CD8-positive, alpha-beta memory T cell (primary cell): ENCODE measurements around the gene PACC1. TPM values are rescaled to one million over a fixed set of nuclear protein-coding genes. Genes with fewer than 3 reads are reported as not detected.

Experiments used
- CTCF ChIA-PET: fragments of 350-600 bp; sonication (Branson Sonifier 250); formaldehyde crosslinking; loops from one replicate; lab custom pipeline; 2021; ENCODE audit warnings: antibody characterized with exemption; lab: Charles Lee
- POLR2A ChIA-PET: fragments of 350-600 bp; sonication (Branson Sonifier 250); formaldehyde crosslinking; loops from one replicate; lab custom pipeline; 2021; ENCODE audit warnings: antibody characterized with exemption; lab: Charles Lee
- DNase-seq, 5 donors: peaks; one replicate each; pipeline versions ENCODE4 v3.0.0 to v3.0.0-alpha.2; 2020 to 2022; ENCODE audit warnings: mixed read lengths in 1 of 5
- H3K27ac ChIP-seq: one replicate; pipeline ENCODE4 v1.7.0; 2013; ENCODE audit warnings: low read depth, mild to moderate bottlenecking, low read length, moderate library complexity
- H3K27me3 ChIP-seq: 2 replicates; pipeline ENCODE4 v1.7.0; 2013; ENCODE audit warnings: low read length, mild to moderate bottlenecking; ENCODE audit not compliant: insufficient read depth, poor library complexity, severe bottlenecking
- H3K36me3 ChIP-seq: 2 replicates; pipeline ENCODE4 v1.7.0; 2013; ENCODE audit warnings: mild to moderate bottlenecking, low read length, moderate library complexity; ENCODE audit not compliant: insufficient read depth
- H3K4me1 ChIP-seq: 2 replicates; pipeline ENCODE4 v1.7.0; 2013; ENCODE audit warnings: mild to moderate bottlenecking, low read length, moderate library complexity; ENCODE audit not compliant: insufficient read depth
- H3K4me3 ChIP-seq: 2 replicates; pipeline ENCODE4 v1.7.0; 2013; ENCODE audit warnings: mild to moderate bottlenecking, low read length
- H3K9me3 ChIP-seq: 2 replicates; pipeline ENCODE4 v1.7.0; 2013; ENCODE audit warnings: mild to moderate bottlenecking, low read length
- H3K27ac Mint-ChIP-seq, 8 donors: one replicate each; pipeline ENCODE4 v1.8.0; 2020 to 2021; ENCODE audit warnings: mixed read lengths in 8 of 8, mild to moderate bottlenecking in 6 of 8, inconsistent platforms in 3 of 8, moderate library complexity in 3 of 8
- H3K27me3 Mint-ChIP-seq, 2 donors: one replicate each; pipeline ENCODE4 v1.8.0; 2020 to 2021; ENCODE audit warnings: mixed read lengths in 2 of 2, mild to moderate bottlenecking in 1 of 2, moderate library complexity in 1 of 2
- H3K36me3 Mint-ChIP-seq, 3 donors: one replicate each; pipeline ENCODE4 v1.8.0; 2020 to 2021; ENCODE audit warnings: mixed read lengths in 3 of 3, inconsistent platforms in 1 of 3, mild to moderate bottlenecking in 1 of 3
- H3K4me1 Mint-ChIP-seq, 3 donors: one replicate each; pipeline ENCODE4 v1.8.0; 2020 to 2021; ENCODE audit warnings: mixed read lengths in 3 of 3, inconsistent platforms in 1 of 3, mild to moderate bottlenecking in 1 of 3
- H3K4me3 Mint-ChIP-seq, 7 donors: one replicate each; pipeline ENCODE4 v1.8.0; 2020 to 2021; ENCODE audit warnings: mixed read lengths in 7 of 7, mild to moderate bottlenecking in 6 of 7, moderate library complexity in 4 of 7, inconsistent platforms in 2 of 7
- H3K9me3 Mint-ChIP-seq, 5 donors: one replicate each; pipeline ENCODE4 v1.8.0; 2020 to 2022; ENCODE audit warnings: mixed read lengths in 5 of 5, mild to moderate bottlenecking in 3 of 5, moderate library complexity in 2 of 5, inconsistent platforms in 1 of 5
- polyA plus RNA-seq: library from polyadenylated mRNA; unstranded; fragments of 300-500 nt; fragmentation: Illumina TruSeq; gene quantifications from one replicate; pipeline ENCODE4 v1.2.3, GENCODE V29; 2021
- total RNA-seq, 2 experiments: library from RNA; stranded (reverse); gene quantifications; one replicate each; pipeline ENCODE4 v1.2.3, GENCODE V29; 2021

PACC1 gene
- total and polyA plus RNA-seq, 3 experiments from 2014 or later: 15.1 to 17.8 (median 16.9) TPM

DNA sequence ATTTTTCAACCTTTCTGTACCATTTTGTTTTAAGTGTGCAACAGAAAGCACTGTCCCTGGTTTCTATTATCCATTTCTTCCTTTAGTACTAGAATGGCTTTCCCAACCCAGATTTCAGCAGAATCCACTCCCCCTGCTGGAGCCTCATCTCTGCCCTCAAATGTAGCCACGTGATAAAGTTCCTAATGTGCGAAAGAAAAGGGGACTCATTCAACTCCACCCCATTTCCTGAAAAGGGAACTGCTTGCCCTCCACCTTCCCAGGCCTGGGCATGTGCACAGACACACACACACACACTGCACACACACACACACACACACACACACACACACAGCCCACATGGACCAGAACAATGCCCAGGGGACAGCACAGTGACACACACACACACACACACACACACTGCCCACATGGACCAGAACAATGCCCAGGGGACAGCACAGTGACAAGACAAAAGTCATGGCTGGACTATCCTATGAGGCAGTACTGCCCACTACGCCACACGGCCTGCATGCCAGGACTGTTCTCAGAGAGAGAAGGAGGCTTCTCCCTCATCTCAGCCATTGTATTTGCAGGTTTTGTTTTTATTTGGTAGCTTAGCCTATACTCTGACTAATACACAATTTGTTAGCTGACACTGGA is 33.2 kb downstream of the PACC1 start:
- Mint-ChIP-seq H3K4me3 (no peak overlapping the region), H3K4me1 (peaks cover 10 to 11% (median 10%) of the 10 kb centered on the region in 3 donors)

DNA sequence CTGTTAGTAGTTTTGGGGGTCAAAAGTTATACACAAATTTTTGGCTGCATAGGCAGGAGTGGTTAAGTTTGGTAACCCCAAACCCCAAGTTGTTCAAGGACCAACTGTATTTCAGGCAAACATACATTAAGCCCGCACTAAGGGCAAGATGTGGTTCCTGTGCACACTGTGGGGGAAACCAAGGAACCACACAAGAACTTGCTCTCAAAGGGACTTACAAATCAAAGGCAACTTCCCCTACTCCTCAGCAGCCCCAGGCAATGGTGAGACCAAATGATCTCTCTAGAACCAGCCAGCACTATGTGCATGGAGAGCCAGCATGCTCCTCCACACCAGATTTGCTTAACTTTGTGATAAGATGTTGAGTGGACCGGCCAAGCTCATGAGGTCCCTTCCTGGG is 35.3 kb downstream of the PACC1 start:
- no peak for DNase-seq
- ChIA-PET CTCF (no interaction called here), POLR2A (no interaction called here)
- no peak overlapping the region for H3K4me3 Mint-ChIP-seq
- Histone ChIP-seq H3K36me3 (peaks cover 19% of the 10 kb centered on the region), H3K27ac (no peak overlapping the region), H3K4me1 (no peaks in the 10 kb centered on the region), H3K4me3 (no peak overlapping the region), H3K9me3 (no peaks in the 10 kb centered on the region), H3K27me3 (no peaks in the 10 kb centered on the region)
- H3K27me3 Mint-ChIP-seq: no peaks in the 10 kb centered on the region
- H3K27ac Mint-ChIP-seq: peak overlapping the region in 1 of 8 donors; percentile 63
- H3K36me3 Mint-ChIP-seq: peaks cover 5 to 79% (median 19%) of the 10 kb centered on the region in 3 donors
- H3K4me1 Mint-ChIP-seq: no peaks in the 10 kb centered on the region
- no peaks in the 10 kb centered on the region for H3K9me3 Mint-ChIP-seq

More for the DNA sequence above, 33.2 kb downstream of the PACC1 start:
- DNase-seq: no peak
- Mint-ChIP-seq H3K36me3 (peaks cover 5 to 88% (median 33%) of the 10 kb centered on the region in 3 donors), H3K27ac (peak overlapping the region in 5 of 8 donors; percentile 8 to 93 (median 54)), H3K9me3 (no peaks in the 10 kb centered on the region), H3K27me3 (no peaks in the 10 kb centered on the region)
- Histone ChIP-seq H3K36me3 (peaks cover 28% of the 10 kb centered on the region), H3K27ac (no peak overlapping the region), H3K9me3 (no peaks in the 10 kb centered on the region), H3K4me1 (no peaks in the 10 kb centered on the region), H3K27me3 (no peaks in the 10 kb centered on the region), H3K4me3 (no peak overlapping the region)
- POLR2A ChIA-PET: interaction anchor here (0.7 kb wide), 2 partner anchors 311 to 1531 kb away, joined by 3 to 7 read pairs; no protein-coding TSS in a partner anchor
- CTCF ChIA-PET: no interaction called here

DNA sequence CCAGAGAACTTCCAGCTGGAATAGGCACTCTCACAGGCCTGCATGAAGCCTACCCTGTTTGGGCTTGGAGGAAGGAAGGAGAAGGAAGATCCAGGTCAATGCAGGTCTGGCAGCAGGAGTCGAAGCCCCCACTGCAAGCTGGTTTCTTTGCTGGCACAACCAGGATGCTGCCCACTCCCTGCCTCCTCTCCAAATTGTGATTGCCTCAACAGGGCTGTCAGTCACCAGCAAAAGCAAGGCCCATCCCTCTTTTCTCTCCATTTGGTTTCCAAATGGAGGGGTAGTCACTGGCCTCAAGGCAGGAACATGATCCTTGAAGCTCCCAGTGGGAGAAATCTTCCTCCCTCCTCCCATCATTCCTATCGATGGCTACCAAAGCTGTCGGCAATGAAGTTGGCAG is 37.0 kb downstream of the PACC1 start:
- Histone ChIP-seq H3K27me3 (no peaks in the 10 kb centered on the region), H3K9me3 (no peaks in the 10 kb centered on the region), H3K27ac (no peak overlapping the region), H3K36me3 (peaks cover 11% of the 10 kb centered on the region), H3K4me3 (no peak overlapping the region), H3K4me1 (no peaks in the 10 kb centered on the region)
- Mint-ChIP-seq H3K27me3 (no peaks in the 10 kb centered on the region), H3K4me3 (no peak overlapping the region), H3K27ac (peak overlapping the region in 5 of 8 donors; percentile 9 to 84 (median 26)), H3K36me3 (peaks cover 13 to 76% (median 17%) of the 10 kb centered on the region in 3 donors), H3K4me1 (no peaks in the 10 kb centered on the region), H3K9me3 (no peaks in the 10 kb centered on the region)
- POLR2A ChIA-PET: no interaction called here
- CTCF ChIA-PET: no interaction called here
- DNase-seq: no peak

DNA sequence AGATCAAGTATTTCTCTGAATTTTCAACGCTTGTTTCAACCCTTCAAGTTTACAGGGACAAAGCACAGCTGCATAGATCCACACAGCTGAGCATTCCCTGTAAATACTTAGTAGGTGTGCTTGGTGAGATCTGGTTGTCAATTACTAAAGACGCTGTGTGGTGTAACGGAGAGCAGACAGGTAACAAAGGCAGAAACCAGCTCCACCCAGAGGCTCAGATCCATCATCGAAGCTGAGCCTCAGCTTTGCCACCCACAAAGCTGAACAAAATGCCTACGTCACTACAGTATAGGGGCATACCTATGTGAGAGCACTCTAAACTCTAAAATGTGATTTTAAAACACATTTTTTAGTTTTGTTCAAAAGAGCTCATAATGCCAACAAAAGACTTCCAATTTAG is 38.7 kb downstream of the PACC1 start:
- no peak overlapping the region for H3K4me3 Mint-ChIP-seq
- H3K27me3 Mint-ChIP-seq: no peaks in the 10 kb centered on the region
- ChIA-PET CTCF (interaction anchor here (0.6 to 1.4 kb wide), 2 partner anchors 13 to 79 kb away, joined by 3 to 4 read pairs; no protein-coding TSS in a partner anchor), POLR2A (no interaction called here)
- Histone ChIP-seq H3K36me3 (peaks cover 11% of the 10 kb centered on the region), H3K9me3 (no peaks in the 10 kb centered on the region), H3K4me3 (no peak overlapping the region), H3K4me1 (no peaks in the 10 kb centered on the region), H3K27ac (no peak overlapping the region), H3K27me3 (no peaks in the 10 kb centered on the region)
- peaks cover 0 to 5% (median 0%) of the 10 kb centered on the region in 3 donors for H3K4me1 Mint-ChIP-seq
- H3K36me3 Mint-ChIP-seq: peaks cover 21 to 77% (median 26%) of the 10 kb centered on the region in 3 donors
- peaks cover 0 to 5% (median 0%) of the 10 kb centered on the region in 5 donors for H3K9me3 Mint-ChIP-seq
- no peak for DNase-seq
- H3K27ac Mint-ChIP-seq: peak overlapping the region in 3 of 8 donors; percentile 24 to 62 (median 52)

DNA sequence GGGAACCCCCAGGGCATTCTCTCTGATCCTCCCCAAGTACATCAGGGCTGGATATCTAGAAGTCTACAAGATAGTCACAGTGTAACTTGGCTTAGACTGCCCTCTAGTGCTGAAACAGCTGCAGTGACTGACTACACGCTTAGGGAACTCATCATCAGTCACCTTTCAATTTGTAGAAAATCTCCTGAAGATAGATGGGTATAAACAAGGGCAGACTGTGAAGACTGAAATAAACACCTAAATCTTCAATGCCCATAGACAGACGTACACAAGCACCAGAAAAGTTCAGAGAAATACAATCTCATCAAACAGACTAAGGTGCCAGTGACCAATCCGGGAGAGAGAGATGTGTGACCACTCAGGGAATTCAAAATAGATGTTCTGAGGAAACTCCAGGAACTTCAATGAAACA is 46.6 kb downstream of the PACC1 start:
- DNase-seq: peak; percentile 13 to 64 (median 40)
- H3K9me3 Mint-ChIP-seq: peaks cover 0 to 5% (median 2%) of the 10 kb centered on the region in 5 donors
- POLR2A ChIA-PET: no interaction called here
- H3K4me1 Mint-ChIP-seq: peaks cover 0 to 11% (median 0%) of the 10 kb centered on the region in 3 donors
- H3K27me3 Mint-ChIP-seq: no peaks in the 10 kb centered on the region
- H3K27ac Mint-ChIP-seq: peak overlapping the region in 2 of 8 donors; percentile 6 to 25
- peaks cover 24 to 69% (median 29%) of the 10 kb centered on the region in 3 donors for H3K36me3 Mint-ChIP-seq
- no peaks in the 10 kb centered on the region for H3K9me3 ChIP-seq
- H3K4me3 Mint-ChIP-seq: no peak overlapping the region
- H3K27ac ChIP-seq: no peak overlapping the region
- H3K4me1 ChIP-seq: no peaks in the 10 kb centered on the region
- H3K36me3 ChIP-seq: no peaks in the 10 kb centered on the region
- no peaks in the 10 kb centered on the region for H3K27me3 ChIP-seq
- CTCF ChIA-PET: interaction anchor here (0.6 to 5.0 kb wide), 6 partner anchors 47 to 687 kb away, joined by 3 to 46 read pairs (median 6); partner anchors contain the start of gene PACC1
- H3K4me3 ChIP-seq: no peak overlapping the region

DNA sequence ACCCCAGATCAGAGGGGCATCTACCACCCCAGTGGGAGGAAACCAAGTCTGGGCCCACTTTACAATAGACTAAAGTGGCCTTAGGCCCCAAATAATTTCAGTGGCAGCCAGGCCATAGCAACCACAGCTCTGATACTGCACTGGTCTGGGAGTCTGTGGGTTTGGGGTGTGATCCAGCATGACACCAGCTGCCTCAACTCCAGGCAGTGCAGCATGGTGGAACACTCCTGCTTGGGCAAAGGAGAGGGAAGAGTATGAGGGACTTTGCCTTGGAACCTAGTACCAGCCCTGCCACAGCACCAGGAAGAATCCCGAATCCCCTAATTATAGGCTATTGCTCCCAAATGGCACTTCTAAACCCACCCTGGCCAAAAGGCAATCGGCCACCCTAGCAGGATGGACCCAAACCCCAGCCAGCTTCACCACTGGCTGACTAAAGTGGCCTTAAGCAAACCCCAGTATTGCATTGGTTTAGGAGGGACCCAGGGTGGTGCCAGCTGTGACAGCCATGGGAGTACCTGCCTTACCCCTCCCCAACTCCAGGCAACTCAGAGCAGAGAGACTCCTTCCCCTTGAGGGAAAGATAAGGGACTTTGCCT is 47.1 kb downstream of the PACC1 start:
- H3K4me3 ChIP-seq: no peak overlapping the region
- H3K27me3 ChIP-seq: no peaks in the 10 kb centered on the region
- DNase-seq: no peak
- H3K36me3 Mint-ChIP-seq: peaks cover 24 to 67% (median 24%) of the 10 kb centered on the region in 3 donors
- CTCF ChIA-PET: interaction anchor here (0.7 to 5.0 kb wide), 7 partner anchors 11 to 687 kb away, joined by 3 to 46 read pairs (median 4); partner anchors contain the start of gene PACC1
- H3K27me3 Mint-ChIP-seq: no peaks in the 10 kb centered on the region
- peaks cover 0 to 5% (median 2%) of the 10 kb centered on the region in 5 donors for H3K9me3 Mint-ChIP-seq
- no peaks in the 10 kb centered on the region for H3K36me3 ChIP-seq
- no peaks in the 10 kb centered on the region for H3K4me1 ChIP-seq
- POLR2A ChIA-PET: no interaction called here
- no peak overlapping the region for H3K4me3 Mint-ChIP-seq
- no peak overlapping the region for H3K27ac ChIP-seq
- H3K27ac Mint-ChIP-seq: peak overlapping the region in 2 of 8 donors; percentile 6 to 25
- H3K4me1 Mint-ChIP-seq: peaks cover 0 to 11% (median 0%) of the 10 kb centered on the region in 3 donors
- no peaks in the 10 kb centered on the region for H3K9me3 ChIP-seq

DNA sequence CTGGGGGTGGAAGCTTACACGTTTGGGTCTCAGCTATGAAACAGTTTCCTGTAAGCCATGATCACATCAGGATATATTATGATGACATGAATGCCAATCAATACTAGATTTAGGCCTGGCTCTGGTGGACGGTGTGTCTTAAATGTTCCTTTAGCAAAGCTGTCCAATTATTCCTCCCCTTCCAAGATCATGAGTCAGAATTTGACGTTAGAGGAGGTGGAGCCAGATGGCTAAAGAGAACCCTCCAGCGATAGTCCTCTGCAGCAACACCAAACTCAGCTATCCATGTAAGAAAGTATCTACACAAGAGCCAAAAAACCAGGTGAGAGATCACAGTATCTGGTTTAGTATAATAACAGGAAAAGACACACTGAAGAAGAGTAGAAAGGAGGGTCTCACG is 47.8 kb downstream of the PACC1 start:
- POLR2A ChIA-PET: no interaction called here
- DNase-seq: no peak
- no peak overlapping the region for H3K4me3 Mint-ChIP-seq

More for the DNA sequence above, 47.8 kb downstream of the PACC1 start:
- Histone ChIP-seq H3K4me1 (no peaks in the 10 kb centered on the region), H3K27ac (no peak overlapping the region), H3K9me3 (no peaks in the 10 kb centered on the region), H3K4me3 (no peak overlapping the region), H3K27me3 (no peaks in the 10 kb centered on the region), H3K36me3 (no peaks in the 10 kb centered on the region)
- no peaks in the 10 kb centered on the region for H3K27me3 Mint-ChIP-seq
- peaks cover 20 to 69% (median 24%) of the 10 kb centered on the region in 3 donors for H3K36me3 Mint-ChIP-seq
- peaks cover 0 to 11% (median 0%) of the 10 kb centered on the region in 3 donors for H3K4me1 Mint-ChIP-seq
- CTCF ChIA-PET: interaction anchor here (0.7 to 5.0 kb wide), 8 partner anchors 8 to 686 kb away, joined by 3 to 46 read pairs (median 4); no protein-coding TSS in a partner anchor
- peaks cover 0 to 5% (median 2%) of the 10 kb centered on the region in 5 donors for H3K9me3 Mint-ChIP-seq
- H3K27ac Mint-ChIP-seq: peak overlapping the region in 4 of 8 donors; percentile 21 to 62 (median 36)
